Stimulated activated CD8-positive, alpha-beta memory T cell treated with anti-CD3 and anti-CD28 coated beads, Interleukin-7, amount 100 ng/mL, for 1 hour (primary cell): ENCODE results near the gene MRPL17.

Source experiments
- DNase-seq, 2 donors: peaks; one replicate each; pipeline ENCODE4 v3.0.0-alpha.2; 2020; ENCODE audit warnings: low read depth in 2 of 2

Gene MRPL17

GRCh38 chr11:6682591-6682935, 577 bp downstream of the MRPL17 start:
- DNase-seq, result no peak

GRCh38 chr11:6681949-6682348, 1.2 kb downstream of the MRPL17 start:
- no peak for DNase-seq

- DNase-seq, result no peak
Measured at GRCh38 chr11:6681505-6681904, 1.6 kb downstream of the MRPL17 start.

GRCh38 chr11:6677018-6677417, 6.1 kb downstream of the MRPL17 start:
- no peak for DNase-seq

- DNase-seq, result no peak
Measured at GRCh38 chr11:6674862-6675261, 8.3 kb downstream of the MRPL17 start.

- no peak for DNase-seq
Measured at GRCh38 chr11:6674219-6674597, 8.9 kb downstream of the MRPL17 start.

- DNase-seq, result no peak
Measured at GRCh38 chr11:6673523-6674218, 9.5 kb downstream of the MRPL17 start.

- DNase-seq, result no peak
Measured at GRCh38 chr11:6671991-6672390, 11.1 kb downstream of the MRPL17 start.

GRCh38 chr11:6670202-6670830, 12.8 kb downstream of the MRPL17 start:
- no peak for DNase-seq

- DNase-seq, result no peak
Measured at GRCh38 chr11:6667733-6668374, 15.3 kb downstream of the MRPL17 start.

GRCh38 chr11:6666302-6667183, 16.6 kb downstream of the MRPL17 start:
- DNase-seq, result no peak

- no peak for DNase-seq
Measured at GRCh38 chr11:6664551-6664950, 18.6 kb downstream of the MRPL17 start.

- DNase-seq, result no peak
Measured at GRCh38 chr11:6663794-6664469, 19.2 kb downstream of the MRPL17 start.

- no peak for DNase-seq
Measured at GRCh38 chr11:6660712-6661111, 22.4 kb downstream of the MRPL17 start.

- DNase-seq, result no peak
Measured at GRCh38 chr11:6658647-6659046, 24.5 kb downstream of the MRPL17 start.

GRCh38 chr11:6657346-6657745, 25.8 kb downstream of the MRPL17 start:
- DNase-seq, result no peak

GRCh38 chr11:6656936-6657335, 26.2 kb downstream of the MRPL17 start:
- DNase-seq, result no peak

GRCh38 chr11:6656584-6656915, 26.6 kb downstream of the MRPL17 start:
- DNase-seq, result no peak

- DNase-seq, result no peak
Measured at GRCh38 chr11:6655790-6656583, 27.2 kb downstream of the MRPL17 start, which contains the start of gene DCHS1. Gene DCHS1 (minus strand): TSS chr11:6655809. CDS start chr11:6641613, 14,196 bp downstream.

- no peak for DNase-seq
Measured at GRCh38 chr11:6655020-6655789, 27.9 kb downstream of the MRPL17 start.
